AG04449 (cell line): Measurements from ENCODE around the gene GLS.
"Not testable (repeated sequence)": the region's sequence is repeated elsewhere in the genome, so short reads cannot be mapped to it uniquely, and the experiment has no call there.

Experiments used
- CTCF ChIA-PET: fragments of 350-600 bp; formaldehyde crosslinking; extraction: SDS; loops from one replicate; lab custom pipeline; 2021; ENCODE audit warnings: antibody characterized with exemption; lab: Yijun Ruan, JAX
- POLR2A ChIA-PET: fragments of 400-600, 350-600 bp; formaldehyde crosslinking; extraction: SDS; loops from one replicate; lab custom pipeline; 2020; ENCODE audit warnings: antibody characterized with exemption, inconsistent platforms; lab: Yijun Ruan, JAX
- DNase-seq: peaks from one replicate; pipeline ENCODE4 v3.0.0-alpha.2; 2010; ENCODE audit warnings: low read depth, low spot score
- H3K4me3 ChIP-seq: 2 replicates; pipeline ENCODE4 v1.5.1; 2011; ENCODE audit warnings: low read depth, mild to moderate bottlenecking, control low read depth, low read length
- CTCF ChIP-seq: IDR thresholded peaks from one replicate; pipeline ENCODE4 v1.5.1; 2011; ENCODE audit warnings: mild to moderate bottlenecking, moderate library complexity, low read length, control low read depth, inconsistent platforms; ENCODE audit not compliant: insufficient read depth; ENCODE audit errors: missing control alignments

GLS gene

DNA sequence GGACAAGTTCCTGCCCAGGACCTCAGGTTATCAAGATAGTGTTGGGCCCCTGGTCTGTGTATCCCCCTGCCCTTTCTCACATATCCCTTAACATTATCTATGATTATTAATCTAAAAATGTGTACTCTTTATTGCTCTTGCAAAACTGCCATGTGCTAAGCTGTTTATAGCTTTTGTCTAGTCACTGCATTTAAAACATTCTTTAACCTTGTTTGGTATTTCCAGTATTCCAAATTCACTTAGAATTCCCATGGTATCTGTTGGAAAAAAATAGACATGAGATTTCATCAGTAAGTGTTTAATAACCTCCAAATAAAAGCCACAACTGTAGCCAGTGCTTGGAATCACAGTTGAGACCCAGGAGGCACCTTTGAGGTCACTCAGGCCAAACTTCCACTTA is 16.2 kb upstream of the GLS start:
- ChIA-PET POLR2A (interaction anchor here (7.0 kb wide), 1 partner anchor 17 kb away, joined by 110 read pairs; the partner anchor contains the start of gene GLS), CTCF (no interaction called here)
- no peak for DNase-seq
- H3K4me3 ChIP-seq: no peak overlapping the region
- no peak for TF ChIP-seq CTCF

GRCh38 chr2:190867212-190867611 is 13.4 kb upstream of the GLS start:
- no peak for TF ChIP-seq CTCF
- POLR2A ChIA-PET: interaction anchor here (0.7 to 2.2 kb wide), 2 partner anchors 13 to 32 kb away, joined by 3 to 26 read pairs; partner anchors contain the start of gene GLS
- CTCF ChIA-PET: interaction anchor here (1.6 to 3.0 kb wide), 2 partner anchors 11 to 17 kb away, joined by 5 to 17 read pairs; no protein-coding TSS in a partner anchor
- peak; percentile 66 for DNase-seq
- no peak overlapping the region for H3K4me3 ChIP-seq

GRCh38 chr2:190867832-190868231 is 12.8 kb upstream of the GLS start:
- CTCF ChIA-PET: interaction anchor here (1.6 to 3.0 kb wide), 2 partner anchors 10 to 17 kb away, joined by 5 to 17 read pairs; no protein-coding TSS in a partner anchor
- no peak overlapping the region for H3K4me3 ChIP-seq
- no peak for TF ChIP-seq CTCF
- POLR2A ChIA-PET: interaction anchor here (2.2 kb wide), 1 partner anchor 13 kb away, joined by 26 read pairs; the partner anchor contains the start of gene GLS
- no peak for DNase-seq

- TF ChIP-seq CTCF: no peak
- DNase-seq: no peak
- ChIA-PET CTCF (interaction anchor here (1.6 kb wide), 1 partner anchor 19 kb away, joined by 4 read pairs; no protein-coding TSS in a partner anchor), POLR2A (interaction anchor here (1.3 kb wide), 1 partner anchor 12 kb away, joined by 5 read pairs; no protein-coding TSS in a partner anchor)
- H3K4me3 ChIP-seq: no peak overlapping the region
Measured at GRCh38 chr2:190869721-190870120, 10.9 kb upstream of the GLS start.

GRCh38 chr2:190873451-190873850 is 7.2 kb upstream of the GLS start:
- H3K4me3 ChIP-seq, DNase-seq, POLR2A ChIA-PET: not testable (repeated sequence)
- CTCF ChIA-PET: interaction anchor here (1.0 kb wide), 1 partner anchor 23 kb away, joined by 4 read pairs; no protein-coding TSS in a partner anchor

DNA sequence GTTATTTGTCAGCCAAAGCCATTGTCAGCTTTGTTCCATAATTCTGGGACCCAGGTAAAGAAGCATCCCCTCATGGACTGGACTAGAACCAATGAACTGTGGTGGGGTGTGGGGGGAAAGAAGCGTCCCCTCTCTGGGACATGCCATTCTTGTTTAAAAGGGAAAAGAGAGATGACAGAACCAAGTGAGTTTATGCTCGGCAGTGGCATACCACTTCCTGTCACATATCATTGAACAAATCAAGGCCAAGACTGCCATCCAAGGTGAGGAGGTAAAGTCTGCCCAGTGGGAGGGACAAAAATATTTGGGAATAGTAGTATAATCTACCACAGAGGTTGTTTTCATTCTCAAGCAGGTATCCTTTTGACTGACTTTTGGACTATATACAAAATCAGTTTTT is 4.7 kb upstream of the GLS start:
- ChIA-PET POLR2A (no interaction called here), CTCF (interaction anchor here (1.3 kb wide), 1 partner anchor 25 kb away, joined by 7 read pairs; no protein-coding TSS in a partner anchor)
- TF ChIP-seq CTCF: no peak
- H3K4me3 ChIP-seq: no peak overlapping the region
- no peak for DNase-seq

GRCh38 chr2:190876631-190877030 is 4.0 kb upstream of the GLS start:
- ChIA-PET CTCF (interaction anchor here (2.0 kb wide), 1 partner anchor 18 kb away, joined by 4 read pairs; no protein-coding TSS in a partner anchor), POLR2A (interaction anchor here (0.6 kb wide), 1 partner anchor 65 kb away, joined by 3 read pairs; no protein-coding TSS in a partner anchor)
- no peak overlapping the region for H3K4me3 ChIP-seq
- no peak for DNase-seq
- TF ChIP-seq CTCF: no peak
